Stimulated activated CD4-positive, alpha-beta T cell treated with anti-CD3 and anti-CD28 coated beads, Interleukin-4, amount 100 ng/mL, for 48 hours (primary cell): ENCODE measurements around the gene OR10AD1.
A peak's percentile ranks its signal among the peaks of the same experiment; 100 is the strongest.
"Not testable (repeated sequence)": the region's sequence is repeated elsewhere in the genome, so short reads cannot be mapped to it uniquely, and the experiment has no call there.

Experiments
- DNase-seq, 2 donors: peaks; one replicate each; pipeline ENCODE4 v3.0.0-alpha.2; 2020; ENCODE audit warnings: low read depth in 2 of 2

The OR10AD1 gene, protein sequence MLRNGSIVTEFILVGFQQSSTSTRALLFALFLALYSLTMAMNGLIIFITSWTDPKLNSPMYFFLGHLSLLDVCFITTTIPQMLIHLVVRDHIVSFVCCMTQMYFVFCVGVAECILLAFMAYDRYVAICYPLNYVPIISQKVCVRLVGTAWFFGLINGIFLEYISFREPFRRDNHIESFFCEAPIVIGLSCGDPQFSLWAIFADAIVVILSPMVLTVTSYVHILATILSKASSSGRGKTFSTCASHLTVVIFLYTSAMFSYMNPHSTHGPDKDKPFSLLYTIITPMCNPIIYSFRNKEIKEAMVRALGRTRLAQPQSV

DNA sequence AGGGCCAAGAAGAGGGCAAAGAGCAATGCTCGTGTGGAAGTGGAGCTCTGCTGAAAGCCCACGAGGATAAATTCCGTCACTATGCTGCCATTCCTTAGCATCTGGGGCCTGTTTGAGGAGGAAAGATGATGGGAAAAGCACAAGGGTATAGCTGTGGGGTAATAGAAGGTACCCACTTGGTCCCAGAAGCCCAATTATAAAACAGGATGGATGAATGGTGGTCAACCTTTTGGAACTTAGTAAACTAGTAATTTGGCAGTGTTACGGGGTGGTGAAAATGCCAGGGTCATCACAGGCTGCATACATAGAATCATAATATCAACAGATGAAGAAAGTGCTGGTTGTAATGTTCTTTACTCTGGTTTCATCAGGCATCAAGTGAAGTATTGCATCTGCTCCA, at the start of gene OR10AD1:
TSS of gene OR10AD1 (minus strand) at position 101 of the 400 bp plus-strand sequence. CDS start at position 101, 0 bp downstream.
- DNase-seq = no peak

DNA sequence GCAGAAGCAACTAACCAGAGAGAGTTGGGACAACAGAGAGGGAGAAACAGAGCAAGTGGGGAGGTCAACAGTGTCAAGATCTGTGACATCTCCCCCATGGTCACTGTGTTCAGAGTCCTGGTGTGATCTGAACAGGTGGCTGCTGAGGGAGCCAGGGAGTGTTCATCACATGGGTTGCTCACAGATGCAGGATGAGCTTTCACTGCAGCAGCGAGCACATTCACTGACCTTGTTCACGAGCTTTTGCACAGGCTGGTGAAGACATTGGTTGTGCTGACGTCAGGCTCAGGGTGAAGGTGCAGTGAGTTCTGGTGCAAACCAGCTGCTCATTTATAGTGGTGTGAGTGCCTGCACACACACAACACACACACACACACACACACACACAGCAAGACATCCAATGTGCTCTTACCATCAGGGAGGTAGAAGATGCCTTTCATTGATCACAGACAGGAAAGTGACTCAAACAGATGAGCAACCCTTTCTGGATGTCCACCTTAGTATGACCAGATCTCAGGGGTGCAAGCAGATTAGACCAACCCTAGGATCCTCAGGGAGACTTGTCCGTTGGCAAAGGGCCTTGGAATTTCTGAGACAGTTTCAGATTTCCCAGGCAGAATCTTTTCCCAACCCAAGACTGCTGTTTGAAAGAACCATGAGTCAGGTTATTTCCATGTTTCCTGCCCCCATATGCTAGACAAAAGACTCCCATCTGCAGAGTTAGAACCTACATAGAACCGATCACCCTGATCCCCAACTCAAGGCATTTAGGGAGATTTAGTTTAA, 44.3 kb upstream of the OR10AD1 start:
- no peak for DNase-seq

DNA sequence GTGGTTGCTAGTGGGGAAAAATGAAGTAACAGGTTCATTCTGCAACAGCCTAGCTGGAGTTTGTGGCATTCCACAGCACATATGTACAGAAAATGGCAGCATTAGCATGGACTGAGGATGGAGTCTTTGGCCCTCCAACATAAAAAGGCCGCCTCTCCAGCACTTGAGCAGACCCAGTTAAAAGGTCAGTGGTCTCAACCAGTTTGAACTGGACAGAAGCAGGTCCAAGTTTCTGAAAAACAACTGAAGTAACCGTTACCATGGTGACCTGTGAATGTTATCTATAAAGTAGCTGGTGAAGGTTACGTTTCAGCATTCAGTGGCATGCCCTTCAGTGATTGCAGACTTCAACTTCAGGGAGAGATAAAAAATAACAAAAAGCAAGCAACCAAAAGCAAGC, 34.1 kb upstream of the OR10AD1 start:
- DNase-seq = no peak

DNA sequence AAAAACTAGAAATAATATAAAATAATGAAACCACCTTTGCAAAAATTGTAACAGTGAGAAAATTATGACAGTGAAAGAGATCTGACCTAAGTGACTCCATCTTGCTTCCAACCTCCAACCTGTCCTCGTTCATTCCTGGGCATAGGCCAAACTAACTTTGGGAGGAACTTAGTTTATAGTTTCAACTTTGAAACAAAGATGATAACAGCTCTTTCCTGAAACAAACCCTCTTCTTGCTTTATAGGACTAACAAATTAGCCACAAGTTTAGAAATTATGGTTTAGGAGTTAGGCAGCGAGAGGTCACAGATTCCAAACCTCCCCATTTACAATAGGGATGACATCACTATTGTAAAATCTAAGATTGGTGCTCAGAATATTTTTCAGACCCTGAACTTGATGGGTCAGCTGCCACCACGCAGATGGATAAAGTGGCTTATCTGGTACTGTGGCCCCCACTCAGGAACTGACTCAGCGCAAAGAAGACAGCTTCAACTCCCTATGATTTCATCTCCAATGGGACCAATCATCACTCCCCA, 32.8 kb upstream of the OR10AD1 start:
- DNase-seq = no peak

DNA sequence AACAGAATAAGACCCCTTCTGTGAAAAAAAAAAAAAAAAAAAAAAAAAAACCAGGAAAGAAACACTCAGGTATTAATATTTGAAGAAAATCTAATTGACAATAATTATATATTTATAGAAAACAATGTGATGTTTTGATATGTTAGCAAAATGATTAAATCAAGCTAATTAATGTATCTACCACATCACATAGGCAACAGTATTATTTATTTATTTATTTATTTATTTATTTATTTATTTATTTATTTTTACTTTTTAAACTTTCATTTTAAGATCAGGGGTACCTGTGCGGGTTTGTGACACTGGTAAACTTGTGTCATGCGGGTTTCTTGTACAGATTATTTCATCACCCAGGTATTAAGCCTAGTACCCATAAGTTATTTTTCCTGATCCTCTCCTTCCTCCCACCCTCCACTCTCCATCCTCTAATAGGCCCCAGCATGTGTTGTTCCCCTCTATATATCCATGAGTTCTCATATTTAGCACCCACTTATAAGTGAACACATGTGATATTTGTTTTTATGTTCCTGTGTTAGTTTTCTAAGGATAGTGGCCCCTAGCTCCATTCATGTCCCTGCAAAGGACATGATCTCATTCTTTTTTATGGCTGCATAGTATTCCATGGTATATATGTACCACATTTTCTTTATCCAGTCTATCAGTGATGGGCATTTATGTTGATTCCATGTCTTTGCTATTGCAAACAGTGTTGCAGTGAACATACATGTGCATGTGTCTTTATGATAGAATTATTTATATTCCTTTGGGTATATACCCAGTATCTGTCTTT, 28.3 kb upstream of the OR10AD1 start:
- not testable (repeated sequence) for DNase-seq

DNA sequence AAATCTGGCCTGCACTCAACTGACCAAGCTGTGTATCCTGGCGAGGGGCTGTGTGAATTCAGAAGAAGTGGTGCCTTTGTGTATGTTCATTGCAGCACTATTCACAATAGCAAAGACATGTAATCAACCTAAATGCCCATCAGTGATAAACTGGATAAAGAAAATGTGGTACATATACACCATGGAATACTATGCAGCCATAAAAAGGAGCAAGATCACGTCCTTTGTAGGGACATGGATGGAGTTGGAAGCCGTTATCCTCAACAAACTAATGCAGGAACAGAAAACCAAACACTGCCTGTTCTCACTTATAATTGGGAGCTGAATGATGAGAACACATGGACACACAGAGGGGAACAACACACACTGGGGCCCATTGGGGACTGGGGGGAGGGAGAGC, 21.4 kb upstream of the OR10AD1 start:
- not testable (repeated sequence) for DNase-seq

DNA sequence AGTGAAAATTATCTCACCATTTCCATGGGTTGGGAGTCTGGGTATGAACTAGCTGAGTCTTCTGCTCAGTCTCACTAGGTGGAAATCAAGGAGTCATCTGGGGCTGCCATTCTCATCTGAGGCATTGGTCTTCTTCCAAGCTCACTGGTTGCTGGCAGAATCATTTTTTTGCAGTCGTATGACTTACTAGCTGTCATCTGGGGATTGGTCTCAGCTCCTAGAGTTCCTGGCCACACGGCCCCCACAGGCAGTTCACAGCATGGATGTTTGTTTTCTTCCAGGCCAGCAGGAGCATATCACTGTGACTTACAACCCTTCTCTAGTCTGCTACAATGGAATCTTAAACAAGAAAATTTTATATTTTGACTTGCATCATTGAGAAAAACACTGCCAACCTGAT, 18.6 kb upstream of the OR10AD1 start:
- DNase-seq = no peak

DNA sequence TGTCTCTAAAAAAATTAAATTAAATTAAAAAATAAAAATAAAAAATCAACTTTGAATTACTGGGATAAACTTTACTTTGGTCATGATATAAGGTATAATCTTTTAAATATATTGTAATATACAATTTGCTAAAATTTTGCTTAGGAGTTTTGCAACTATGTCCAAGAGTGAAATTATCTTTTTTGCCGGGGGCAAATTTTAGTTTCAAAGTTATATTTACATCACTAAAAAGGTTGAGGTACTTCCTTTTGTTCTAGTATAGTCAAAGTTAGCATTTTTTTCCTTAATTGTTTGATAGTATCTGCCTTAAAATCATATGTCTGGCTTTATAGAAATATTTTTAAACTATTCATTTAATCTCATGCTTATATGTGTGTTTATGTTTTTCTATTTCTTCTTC, 17.6 kb upstream of the OR10AD1 start:
- no peak for DNase-seq

DNA sequence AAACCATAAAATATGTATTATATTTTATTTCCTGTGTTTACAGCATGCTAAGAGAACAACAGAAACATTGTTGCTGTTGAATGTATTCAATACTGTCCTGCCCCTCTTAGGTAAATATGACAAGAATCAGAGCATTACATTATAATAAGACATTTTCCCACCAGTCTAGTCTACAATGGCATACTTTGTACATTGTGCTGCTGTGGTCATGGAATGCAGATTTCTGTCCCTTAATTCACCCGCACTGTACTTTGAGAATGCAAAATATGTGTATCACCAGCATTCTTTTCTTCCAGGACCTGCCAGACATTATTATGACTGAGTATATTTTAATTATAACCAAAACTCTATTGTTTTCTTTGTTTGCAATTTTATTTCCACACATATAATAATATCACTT, 16.5 kb upstream of the OR10AD1 start:
- DNase-seq = no peak

DNA sequence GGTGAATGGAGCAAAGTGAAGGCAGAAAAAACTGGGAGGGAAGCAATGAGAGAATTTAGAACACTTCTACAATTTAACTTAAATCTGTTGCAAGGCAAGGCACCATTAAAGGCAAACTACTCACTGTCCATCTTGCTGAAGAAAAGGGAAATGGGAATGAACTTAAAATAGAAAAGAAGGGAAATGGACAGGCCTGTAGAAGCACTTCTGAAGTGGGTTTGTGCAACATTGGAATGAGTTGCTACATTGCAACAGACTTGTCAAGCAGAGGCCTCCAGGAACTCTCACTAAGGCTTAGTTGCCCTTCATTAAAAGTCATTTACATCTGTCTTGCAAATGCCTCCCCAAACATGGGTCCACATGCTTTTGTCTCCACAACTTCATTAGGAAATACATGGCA, 13.7 kb upstream of the OR10AD1 start:
- no peak for DNase-seq

DNA sequence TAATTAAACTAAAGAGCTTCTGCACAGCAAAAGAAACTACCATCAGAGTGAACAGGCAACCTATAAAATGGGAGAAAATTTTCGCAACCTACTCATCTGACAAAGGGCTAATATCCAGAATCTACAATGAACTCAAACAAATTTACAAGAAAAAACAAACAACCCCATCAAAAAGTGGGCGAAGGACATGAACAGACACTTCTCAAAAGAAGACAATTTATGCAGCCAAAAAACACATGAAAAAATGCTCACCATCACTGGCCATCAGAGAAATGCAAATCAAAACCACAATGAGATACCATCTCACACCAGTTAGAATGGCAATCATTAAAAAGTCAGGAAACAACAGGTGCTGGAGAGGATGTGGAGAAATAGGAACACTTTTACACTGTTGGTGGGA, 6.4 kb upstream of the OR10AD1 start:
- DNase-seq = not testable (repeated sequence)

DNA sequence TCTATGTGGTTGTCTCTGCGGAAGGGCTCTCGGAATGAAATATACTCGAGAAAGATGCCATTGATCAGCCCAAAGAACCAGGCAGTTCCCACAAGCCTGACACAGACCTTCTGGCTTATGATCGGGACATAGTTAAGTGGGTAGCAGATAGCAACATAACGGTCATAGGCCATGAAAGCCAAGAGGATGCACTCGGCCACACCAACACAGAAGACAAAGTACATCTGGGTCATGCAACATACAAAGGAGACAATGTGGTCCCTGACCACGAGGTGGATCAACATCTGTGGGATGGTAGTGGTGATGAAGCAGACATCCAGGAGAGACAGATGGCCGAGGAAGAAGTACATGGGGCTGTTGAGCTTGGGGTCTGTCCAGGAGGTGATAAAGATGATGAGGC, 326 bp downstream of the OR10AD1 start:
- DNase-seq = no peak

DNA sequence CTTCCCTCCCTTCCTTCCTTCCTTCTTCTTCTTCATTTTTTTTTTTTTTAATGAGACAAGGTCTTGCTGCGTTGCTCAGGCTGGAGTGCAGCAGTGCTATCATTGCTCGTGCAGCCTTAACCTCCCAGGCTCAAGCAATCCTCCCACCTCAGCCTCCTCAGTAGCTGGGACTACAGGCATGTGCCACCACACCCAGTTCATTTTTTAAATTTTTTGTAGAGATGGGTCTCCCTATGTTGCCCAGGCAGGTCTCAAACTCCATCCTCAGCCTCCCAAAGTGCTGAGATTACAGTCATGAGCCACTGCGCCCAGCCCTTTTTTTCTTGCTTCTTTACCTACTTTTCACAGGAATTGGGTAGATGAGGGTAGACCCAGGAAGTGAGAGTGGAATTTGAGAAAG, 1.6 kb downstream of the OR10AD1 start:
- no peak for DNase-seq

DNA sequence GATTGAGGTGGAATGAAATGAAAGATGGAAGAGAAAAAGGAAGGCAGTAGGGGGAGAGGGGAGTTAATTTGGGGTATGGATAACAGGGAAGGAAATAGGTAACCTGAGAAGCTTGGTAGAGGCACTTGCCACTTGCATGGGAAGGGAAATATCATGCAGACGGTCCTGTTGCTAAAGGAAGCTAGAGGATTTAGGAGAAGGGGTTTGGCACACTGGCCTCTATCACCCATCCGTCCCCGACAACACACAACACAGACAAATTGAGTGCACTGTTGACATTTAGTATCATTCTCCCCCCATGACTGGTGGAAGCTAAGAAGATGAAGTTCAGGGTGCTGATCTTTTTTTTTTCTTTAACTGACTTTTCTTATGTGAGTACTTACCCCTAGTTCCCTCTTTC, 2.0 kb downstream of the OR10AD1 start:
- no peak for DNase-seq

DNA sequence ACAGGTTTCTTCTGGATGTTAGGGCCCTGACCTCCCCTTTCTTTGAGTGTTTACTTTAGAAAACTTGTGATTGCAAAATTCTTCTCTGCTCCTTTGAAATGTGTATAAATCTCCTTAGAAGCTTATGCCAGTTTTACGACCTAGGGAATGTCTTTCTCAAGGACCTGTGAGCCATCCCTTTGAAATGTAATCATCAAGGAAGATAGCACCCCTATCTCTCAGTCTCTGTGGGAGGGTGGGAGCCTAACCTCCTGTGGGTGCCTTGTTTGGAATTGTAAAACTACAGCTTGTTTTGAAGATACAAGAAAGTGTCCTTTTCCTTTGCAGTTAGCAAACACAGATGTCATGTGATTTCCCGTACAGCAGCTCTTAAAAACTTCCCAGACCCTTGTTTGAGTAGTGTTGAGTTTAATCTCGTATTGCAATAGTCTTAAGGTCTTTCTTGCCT, 3.3 kb downstream of the OR10AD1 start:
- no peak for DNase-seq

DNA sequence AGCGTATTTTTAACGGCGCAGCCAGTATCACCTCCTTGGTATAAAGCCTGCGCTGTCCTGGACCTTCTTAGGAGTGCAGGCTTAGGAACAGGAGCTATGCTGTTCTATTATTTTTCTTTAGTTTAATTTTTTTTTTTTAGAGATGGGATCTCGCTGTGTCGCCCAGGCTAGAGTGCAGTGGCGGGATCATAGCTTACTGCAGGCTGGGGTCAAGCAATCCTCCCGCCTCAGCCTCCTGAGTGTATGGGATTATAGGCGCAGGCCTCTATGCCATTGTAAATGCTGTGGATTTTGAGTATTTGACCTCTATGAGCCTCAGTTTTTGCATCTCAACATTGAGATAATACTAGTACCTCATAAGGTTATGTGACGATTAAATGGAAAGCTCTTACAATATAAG, 4.1 kb downstream of the OR10AD1 start:
- no peak for DNase-seq

DNA sequence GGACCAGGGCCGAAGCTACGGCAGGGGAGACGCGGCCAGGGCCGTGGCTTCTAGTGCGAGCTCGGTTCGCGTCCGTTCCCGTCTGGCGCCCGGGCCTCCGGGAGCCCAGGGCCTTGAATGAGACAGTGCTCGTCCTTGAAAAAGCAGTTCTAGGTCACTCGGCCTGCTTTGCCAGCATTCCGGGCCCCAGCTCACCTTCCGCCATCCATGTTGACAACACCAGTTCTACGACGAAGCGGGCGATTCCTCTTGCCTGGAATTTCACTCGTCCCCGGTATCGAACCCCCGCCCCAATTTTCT, 4.5 kb downstream of the OR10AD1 start:
- no peak for DNase-seq

DNA sequence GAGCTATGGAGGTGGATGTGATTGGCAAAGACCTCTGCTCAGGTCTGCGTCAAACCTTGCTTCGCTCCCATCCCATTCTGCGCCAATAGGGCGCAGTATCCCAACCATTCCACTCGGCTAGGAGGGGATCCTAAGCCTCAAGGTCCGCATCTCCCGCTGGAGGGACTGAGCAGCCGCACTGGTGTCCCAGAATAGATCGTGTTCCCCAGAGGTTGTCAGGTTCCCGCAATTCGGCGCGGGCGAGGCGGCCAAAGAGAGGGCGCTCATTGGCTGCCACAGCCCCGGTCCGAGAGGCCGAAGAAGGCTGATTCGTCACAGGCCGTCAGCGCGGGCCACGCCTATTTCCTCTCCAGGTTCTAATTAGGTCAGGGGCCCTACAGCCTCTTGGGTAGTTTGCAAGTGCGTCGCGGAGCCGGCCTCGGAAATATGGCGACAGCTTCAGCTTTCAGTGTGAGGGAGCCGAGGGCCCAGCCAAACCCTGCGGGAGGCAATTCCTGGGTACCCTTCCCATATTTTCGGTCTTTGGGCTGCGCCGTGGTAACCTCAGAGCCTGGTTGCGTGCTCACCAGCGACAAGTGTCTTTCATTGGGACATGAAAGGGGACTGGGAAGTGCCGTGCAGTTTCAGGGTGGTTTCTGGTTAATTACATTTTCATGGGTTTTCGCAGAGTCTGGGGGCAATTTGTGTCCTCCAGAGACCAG, 5.0 kb downstream of the OR10AD1 start:
- peak; percentile 84 to 91 for DNase-seq

DNA sequence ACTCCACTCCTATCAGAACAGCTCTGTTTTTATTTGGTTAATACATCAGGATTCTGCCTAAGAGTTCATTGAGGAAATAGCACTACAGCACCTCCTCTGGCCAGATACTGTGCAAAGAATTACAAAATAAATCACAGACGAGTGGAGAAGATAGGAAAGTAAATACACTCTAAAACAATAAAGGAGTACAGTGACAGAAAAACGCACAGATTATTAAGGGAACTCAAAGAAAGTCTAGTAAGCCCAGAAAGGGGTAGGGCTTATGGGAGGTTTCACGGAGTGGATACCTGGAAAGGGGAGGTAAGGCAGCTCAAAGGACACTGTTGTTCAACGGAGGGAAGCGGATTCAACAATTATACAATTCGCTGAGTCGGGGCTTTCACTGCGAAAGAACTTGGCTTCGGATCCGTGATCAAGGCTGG, 5.5 kb downstream of the OR10AD1 start:
- DNase-seq = no peak

DNA sequence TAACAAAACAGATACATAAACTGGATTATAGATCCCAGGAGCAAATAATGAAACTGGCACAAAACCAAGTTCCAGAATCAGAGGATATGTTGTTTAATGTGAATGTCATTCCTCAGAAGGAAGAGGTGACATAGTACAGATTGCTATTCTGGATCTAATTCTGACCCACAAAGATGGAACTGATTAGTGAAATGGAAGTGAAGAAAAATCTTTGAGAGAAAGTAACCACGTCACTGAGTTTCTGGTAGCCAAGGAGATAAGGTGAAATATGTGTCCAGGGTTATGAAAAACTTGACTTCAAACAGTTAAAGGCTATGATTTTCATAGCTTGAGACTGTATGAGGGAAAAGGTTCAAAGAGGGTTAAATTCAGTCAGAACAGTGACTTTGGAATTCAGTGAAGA, 8.3 kb downstream of the OR10AD1 start:
- DNase-seq = no peak

DNA sequence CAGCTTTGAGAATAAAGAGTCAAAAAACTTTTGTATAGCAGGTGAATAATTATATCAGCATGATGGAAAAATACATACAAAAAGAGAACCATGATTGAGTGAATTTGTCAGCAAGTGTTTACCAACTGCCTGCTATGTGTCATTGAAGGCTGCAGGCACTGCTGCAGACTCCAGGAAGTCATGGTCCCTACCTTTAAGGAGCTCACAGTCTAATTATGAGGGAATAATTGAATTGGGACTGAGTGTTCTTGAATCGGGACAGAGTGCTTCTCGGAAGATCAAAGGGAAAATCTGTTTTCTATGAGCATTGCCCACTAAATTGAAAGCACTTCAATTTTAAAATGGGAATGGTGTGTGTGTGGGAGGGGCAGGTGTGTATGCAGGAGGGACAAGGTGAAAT, 9.5 kb downstream of the OR10AD1 start:
- DNase-seq = no peak

DNA sequence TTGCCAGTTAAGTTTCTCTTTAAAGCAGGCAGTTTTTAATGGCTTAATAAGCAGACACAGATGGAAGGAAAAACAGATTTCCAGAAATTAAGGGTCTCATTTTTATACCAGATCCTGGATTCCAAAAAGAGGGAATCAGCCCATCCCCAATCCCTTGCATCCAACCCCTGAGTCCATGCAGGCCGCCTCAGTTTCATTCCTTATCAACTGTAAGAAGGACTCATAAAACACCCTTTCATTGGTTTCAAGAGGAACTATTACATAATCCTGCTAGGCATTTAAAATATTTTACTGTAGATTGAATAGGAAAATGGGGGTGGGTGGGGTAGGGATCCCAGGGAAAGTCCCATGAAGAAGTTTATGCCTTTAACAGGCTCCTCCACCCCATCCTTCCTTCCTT, 10.2 kb downstream of the OR10AD1 start:
- no peak for DNase-seq
